Activated CD8-positive, alpha-beta memory T cell treated with anti-CD3 and anti-CD28 coated beads, Interleukin-2, amount 10 ng/mL, durations not matched to agents 7 days and 5 days (primary cell): Measurements from ENCODE around the gene ARID3A. TPM values are rescaled to one million over a fixed set of nuclear protein-coding genes. Genes with fewer than 3 reads are reported as not detected.

ENCODE experiments used
- ATAC-seq: fragments of 150-1000 bp; cut with Tn5 transposase; one replicate; pipeline ENCODE4 v1.10.0; 2021; ENCODE audit warnings: moderate library complexity
- CTCF ChIA-PET: fragments of 350-600 bp; sonication (Branson Sonifier 250); formaldehyde crosslinking; loops from one replicate; lab custom pipeline; 2021; ENCODE audit warnings: antibody characterized with exemption; lab: Charles Lee
- DNase-seq: peaks from one replicate; pipeline ENCODE4 v3.0.0-alpha.2; 2020
- H3K27ac Mint-ChIP-seq: one replicate; pipeline ENCODE4 v1.8.0; 2021; ENCODE audit warnings: mild to moderate bottlenecking, mixed read lengths
- H3K27me3 Mint-ChIP-seq: one replicate; pipeline ENCODE4 v1.8.0; 2021; ENCODE audit warnings: mixed read lengths
- H3K36me3 Mint-ChIP-seq: one replicate; pipeline ENCODE4 v1.8.0; 2021; ENCODE audit warnings: mild to moderate bottlenecking, mixed read lengths
- H3K4me1 Mint-ChIP-seq: one replicate; pipeline ENCODE4 v1.8.0; 2021; ENCODE audit warnings: mixed read lengths
- H3K4me3 Mint-ChIP-seq: one replicate; pipeline ENCODE4 v1.8.0; 2021; ENCODE audit warnings: mild to moderate bottlenecking, moderate library complexity, mixed read lengths
- H3K9me3 Mint-ChIP-seq: one replicate; pipeline ENCODE4 v1.8.0; 2022; ENCODE audit warnings: low read depth, mixed read lengths
- total RNA-seq, 2 experiments: library from RNA; stranded (reverse); gene quantifications; one replicate each; pipeline ENCODE4 v1.2.3, GENCODE V29; 2021

Gene ARID3A
- total RNA-seq, 2 experiments from 2014 or later, result 30.6 to 35.9 TPM

DNA sequence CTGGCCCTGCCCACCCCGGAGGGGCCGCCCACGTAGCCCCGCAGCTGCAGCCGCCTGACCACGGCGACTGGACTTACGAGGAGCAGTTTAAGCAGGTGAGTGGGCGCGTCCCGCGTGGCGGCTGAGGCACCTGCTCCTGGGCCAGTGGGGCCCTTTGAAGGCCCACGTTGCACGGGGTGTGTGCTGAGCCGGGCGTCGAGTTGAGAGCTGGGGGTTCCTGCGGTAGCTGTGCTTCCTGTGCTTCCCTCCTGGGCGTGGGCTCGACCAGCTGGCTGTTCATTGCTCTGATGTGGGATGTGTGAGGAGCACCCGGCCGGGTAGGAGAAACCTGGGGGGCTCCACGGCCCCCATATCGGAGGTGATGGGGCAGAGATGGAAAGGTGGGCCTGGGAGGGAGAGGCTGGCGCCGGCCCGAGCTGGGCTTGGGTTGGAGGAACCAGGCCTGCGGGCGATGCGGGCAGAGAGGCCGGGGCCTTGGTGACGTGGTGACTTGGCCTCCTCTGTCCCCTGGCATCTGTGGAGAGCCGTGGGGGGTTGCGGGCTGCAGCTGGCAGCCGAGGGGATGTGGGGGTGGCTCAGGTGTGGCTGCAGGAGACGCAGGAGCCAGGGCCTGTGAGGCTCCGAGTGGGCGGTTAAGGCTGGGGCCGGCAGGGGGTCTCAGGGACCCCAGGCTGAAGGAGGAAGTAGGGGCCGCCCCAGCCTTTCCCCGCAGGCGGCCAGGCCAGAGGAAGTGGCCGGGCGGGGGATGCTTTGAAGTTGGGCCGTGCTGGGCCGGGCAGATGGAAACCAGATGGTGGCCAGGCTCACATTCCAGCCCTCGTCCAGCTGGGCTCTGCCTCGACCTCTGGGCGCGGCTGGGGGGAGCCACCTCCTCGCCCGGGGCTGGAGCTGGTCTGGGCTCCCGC is 7.1 kb downstream of the ARID3A start:
- H3K27ac Mint-ChIP-seq, result peak overlapping the region; percentile 65
- peak overlapping the region; percentile 39 for H3K4me3 Mint-ChIP-seq
- peaks cover 9% of the 10 kb centered on the region for H3K36me3 Mint-ChIP-seq
- peaks cover 3% of the 10 kb centered on the region for H3K9me3 Mint-ChIP-seq
- DNase-seq, result peak; percentile 52
- H3K4me1 Mint-ChIP-seq, result peaks cover 22% of the 10 kb centered on the region
- CTCF ChIA-PET, result interaction anchor here (1.1 to 2.4 kb wide), 5 partner anchors 10 to 52 kb away, joined by 3 to 12 read pairs (median 4); partner anchors contain the start of gene WDR18
- no peaks in the 10 kb centered on the region for H3K27me3 Mint-ChIP-seq
- peak; percentile 67 for ATAC-seq

GRCh38 chr19:933553-933882 is 7.7 kb downstream of the ARID3A start:
- no peak overlapping the region for H3K27ac Mint-ChIP-seq
- CTCF ChIA-PET, result interaction anchor here (1.4 to 2.4 kb wide), 3 partner anchors 11 to 51 kb away, joined by 4 to 12 read pairs (median 9); partner anchors contain the start of gene WDR18
- H3K27me3 Mint-ChIP-seq, result no peaks in the 10 kb centered on the region
- H3K4me3 Mint-ChIP-seq, result no peak overlapping the region
- H3K4me1 Mint-ChIP-seq, result peaks cover 26% of the 10 kb centered on the region
- ATAC-seq (no peak), DNase-seq (no peak)
- H3K36me3 Mint-ChIP-seq, result peaks cover 12% of the 10 kb centered on the region
- peaks cover 5% of the 10 kb centered on the region for H3K9me3 Mint-ChIP-seq

GRCh38 chr19:934197-934840 is 8.5 kb downstream of the ARID3A start:
- Mint-ChIP-seq H3K27ac (no peak overlapping the region), H3K4me1 (peaks cover 27% of the 10 kb centered on the region), H3K36me3 (peaks cover 13% of the 10 kb centered on the region), H3K27me3 (no peaks in the 10 kb centered on the region), H3K9me3 (peaks cover 5% of the 10 kb centered on the region), H3K4me3 (no peak overlapping the region)
- ATAC-seq, result no peak
- CTCF ChIA-PET, result interaction anchor here (2.0 to 2.4 kb wide), 2 partner anchors 12 to 50 kb away, joined by 6 to 12 read pairs; partner anchors contain the start of gene WDR18
- no peak for DNase-seq

GRCh38 chr19:934865-935479 is 9.1 kb downstream of the ARID3A start:
- peaks cover 16% of the 10 kb centered on the region for H3K36me3 Mint-ChIP-seq
- H3K4me1 Mint-ChIP-seq, result peaks cover 29% of the 10 kb centered on the region
- peaks cover 5% of the 10 kb centered on the region for H3K9me3 Mint-ChIP-seq
- no peaks in the 10 kb centered on the region for H3K27me3 Mint-ChIP-seq
- CTCF ChIA-PET, result interaction anchor here (1.5 to 2.0 kb wide), 2 partner anchors 12 to 49 kb away, joined by 5 to 6 read pairs; partner anchors contain the start of gene WDR18
- ATAC-seq (no peak), DNase-seq (no peak)
- H3K27ac Mint-ChIP-seq, result no peak overlapping the region
- no peak overlapping the region for H3K4me3 Mint-ChIP-seq

DNA sequence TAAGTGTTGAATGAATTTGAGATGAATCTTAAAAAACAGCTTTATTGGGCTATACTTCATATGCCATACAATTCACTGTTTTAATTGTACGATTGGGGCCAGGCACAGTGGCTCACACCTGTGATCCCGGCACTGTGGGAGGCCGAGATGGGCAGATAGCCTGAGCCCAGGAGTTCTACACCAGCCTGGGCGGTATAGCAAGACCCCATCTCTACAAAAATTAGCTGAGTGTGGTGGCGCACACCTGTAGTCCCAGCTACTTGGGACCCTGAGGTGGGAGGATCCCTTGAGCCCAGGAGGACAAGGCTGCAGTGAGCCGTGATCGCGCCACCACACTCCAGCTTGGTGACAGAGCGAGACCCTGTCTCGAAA is 10.3 kb downstream of the ARID3A start:
- CTCF ChIA-PET, result interaction anchor here (0.9 to 2.0 kb wide), 4 partner anchors 13 to 73 kb away, joined by 3 to 6 read pairs (median 4); partner anchors contain the start of gene WDR18
- H3K27me3 Mint-ChIP-seq, result no peaks in the 10 kb centered on the region
- no peak overlapping the region for H3K27ac Mint-ChIP-seq
- H3K4me3 Mint-ChIP-seq, result no peak overlapping the region
- peaks cover 34% of the 10 kb centered on the region for H3K4me1 Mint-ChIP-seq
- DNase-seq (no peak), ATAC-seq (no peak)
- peaks cover 5% of the 10 kb centered on the region for H3K9me3 Mint-ChIP-seq
- peaks cover 15% of the 10 kb centered on the region for H3K36me3 Mint-ChIP-seq

- peaks cover 14% of the 10 kb centered on the region for H3K36me3 Mint-ChIP-seq
- H3K27me3 Mint-ChIP-seq, result no peaks in the 10 kb centered on the region
- DNase-seq (peak; percentile 84), ATAC-seq (peak; percentile 48)
- H3K4me3 Mint-ChIP-seq, result no peak overlapping the region
- H3K27ac Mint-ChIP-seq, result peak overlapping the region; percentile 58
- peaks cover 5% of the 10 kb centered on the region for H3K9me3 Mint-ChIP-seq
- CTCF ChIA-PET, result interaction anchor here (0.9 to 3.7 kb wide), 2 partner anchors 13 to 258 kb away, joined by 3 to 18 read pairs; no protein-coding TSS in a partner anchor
- H3K4me1 Mint-ChIP-seq, result peaks cover 37% of the 10 kb centered on the region
Observed at GRCh38 chr19:937259-937694, 11.4 kb downstream of the ARID3A start.

DNA sequence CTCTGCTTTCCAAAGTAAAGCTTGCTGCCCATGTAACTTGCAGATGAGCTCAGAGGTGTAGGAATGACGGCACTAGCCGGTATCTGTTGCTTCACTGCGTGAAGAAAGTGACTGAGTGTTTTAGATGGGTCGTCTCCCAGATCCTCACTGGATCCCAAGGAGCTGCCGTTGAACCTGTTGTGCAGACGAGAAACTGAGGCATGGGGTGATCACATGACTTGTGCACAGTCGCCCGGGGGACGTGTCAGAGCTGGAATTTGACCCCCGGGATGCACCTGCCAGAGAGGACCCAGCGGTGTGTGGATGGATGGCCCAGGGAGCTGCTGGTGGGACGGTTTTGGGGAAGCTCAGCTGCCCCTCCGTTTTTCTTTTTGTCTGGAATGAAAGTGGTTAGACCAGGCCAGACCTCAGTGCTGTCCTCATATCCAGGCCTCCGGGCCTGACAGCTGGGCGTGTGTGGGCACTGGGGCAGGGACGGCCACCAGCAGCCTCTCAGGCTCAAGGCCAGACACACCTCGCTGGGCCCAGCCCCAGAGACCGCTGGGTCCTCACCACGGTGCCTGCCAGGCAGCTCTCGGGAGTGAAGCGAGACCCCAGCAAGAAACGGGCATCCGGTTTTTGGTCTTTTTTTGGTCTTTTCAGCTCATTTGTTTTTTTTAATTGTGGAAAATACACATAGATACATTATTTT is 12.5 kb downstream of the ARID3A start:
- Mint-ChIP-seq H3K4me3 (no peak overlapping the region), H3K9me3 (peaks cover 5% of the 10 kb centered on the region), H3K36me3 (peaks cover 14% of the 10 kb centered on the region), H3K27me3 (no peaks in the 10 kb centered on the region), H3K27ac (no peak overlapping the region), H3K4me1 (peaks cover 30% of the 10 kb centered on the region)
- no peak for ATAC-seq
- no peak for DNase-seq
- CTCF ChIA-PET, result interaction anchor here (0.7 to 3.7 kb wide), 3 partner anchors 15 to 256 kb away, joined by 3 to 18 read pairs (median 12); partner anchors contain the start of gene WDR18

- peaks cover 17% of the 10 kb centered on the region for H3K36me3 Mint-ChIP-seq
- ATAC-seq (no peak), DNase-seq (no peak)
- peaks cover 27% of the 10 kb centered on the region for H3K4me1 Mint-ChIP-seq
- peaks cover 5% of the 10 kb centered on the region for H3K9me3 Mint-ChIP-seq
- H3K27me3 Mint-ChIP-seq, result no peaks in the 10 kb centered on the region
- CTCF ChIA-PET, result interaction anchor here (3.5 to 3.7 kb wide), 2 partner anchors 16 to 45 kb away, joined by 12 to 18 read pairs; partner anchors contain the start of gene WDR18
- no peak overlapping the region for H3K27ac Mint-ChIP-seq
- H3K4me3 Mint-ChIP-seq, result no peak overlapping the region
Observed at GRCh38 chr19:939439-939838, 13.6 kb downstream of the ARID3A start.

- Mint-ChIP-seq H3K4me1 (peaks cover 27% of the 10 kb centered on the region), H3K4me3 (peak overlapping the region; percentile 38), H3K36me3 (peaks cover 17% of the 10 kb centered on the region), H3K27ac (no peak overlapping the region), H3K27me3 (no peaks in the 10 kb centered on the region), H3K9me3 (peaks cover 5% of the 10 kb centered on the region)
- DNase-seq (no peak), ATAC-seq (no peak)
- CTCF ChIA-PET, result interaction anchor here (1.2 to 3.7 kb wide), 4 partner anchors 16 to 77 kb away, joined by 4 to 18 read pairs (median 8); partner anchors contain the start of gene WDR18
Observed at GRCh38 chr19:939922-940321, 14.1 kb downstream of the ARID3A start.

GRCh38 chr19:940591-941291 is 14.9 kb downstream of the ARID3A start:
- Mint-ChIP-seq H3K4me1 (peaks cover 27% of the 10 kb centered on the region), H3K36me3 (peaks cover 17% of the 10 kb centered on the region), H3K27ac (no peak overlapping the region), H3K9me3 (peaks cover 5% of the 10 kb centered on the region), H3K27me3 (no peaks in the 10 kb centered on the region), H3K4me3 (peak overlapping the region; percentile 38)
- CTCF ChIA-PET, result interaction anchor here (1.2 to 3.7 kb wide), 4 partner anchors 17 to 78 kb away, joined by 4 to 18 read pairs (median 8); partner anchors contain the start of gene WDR18
- ATAC-seq, result peak; percentile 64
- DNase-seq, result peak; percentile 66

- CTCF ChIA-PET, result interaction anchor here (1.4 to 3.5 kb wide), 2 partner anchors 43 to 78 kb away, joined by 5 to 12 read pairs; partner anchors contain the start of gene WDR18
- no peak overlapping the region for H3K27ac Mint-ChIP-seq
- no peak for ATAC-seq
- peaks cover 27% of the 10 kb centered on the region for H3K4me1 Mint-ChIP-seq
- H3K36me3 Mint-ChIP-seq, result peaks cover 17% of the 10 kb centered on the region
- peak overlapping the region; percentile 23 for H3K4me3 Mint-ChIP-seq
- DNase-seq, result no peak
- H3K9me3 Mint-ChIP-seq, result peaks cover 5% of the 10 kb centered on the region
- no peaks in the 10 kb centered on the region for H3K27me3 Mint-ChIP-seq
Observed at GRCh38 chr19:941292-942132, 15.7 kb downstream of the ARID3A start.
